ENCODE measurements around the gene SLC6A5. TPM values are rescaled to one million over a fixed set of nuclear protein-coding genes. Genes with fewer than 3 reads are reported as not detected.

Gene SLC6A5
- total RNA-seq, 1 experiment from 2014 or later, result not detected

DNA sequence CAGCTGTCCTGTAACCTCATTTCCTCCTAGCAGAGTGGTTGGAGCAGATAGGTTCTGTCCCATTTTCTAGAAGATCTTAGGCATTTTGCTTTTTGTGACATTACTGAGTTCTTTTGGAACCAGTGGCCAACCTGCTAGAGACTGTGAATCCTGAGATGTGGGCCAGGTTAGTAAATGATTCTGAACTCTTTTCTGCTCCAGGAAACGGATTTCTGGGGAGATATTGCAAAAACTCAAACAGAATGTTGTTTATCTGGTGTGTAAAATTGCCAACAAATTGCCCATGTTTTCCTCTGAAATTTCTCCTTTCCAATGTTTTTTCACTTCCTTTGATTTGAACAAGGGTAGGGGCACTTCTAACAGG lies 32.7 kb downstream of the SLC6A5 start:
- Histone ChIP-seq H3K4me1 (ENCODE audit: control insufficient read depth, insufficient read depth, low read length) (no peaks in the 10 kb centered on the region), H3K36me3 (ENCODE audit: control insufficient read depth, insufficient read depth, low read length) (no peaks in the 10 kb centered on the region), H3K27me3 (ENCODE audit: control insufficient read depth, insufficient read depth, low read length) (no peaks in the 10 kb centered on the region), H3K27ac (ENCODE audit: low read length) (no peak overlapping the region), H3K9me3 (ENCODE audit: control insufficient read depth, insufficient read depth, low read depth, low read length) (no peaks in the 10 kb centered on the region), H3K4me3 (ENCODE audit: low read depth in 2 of 2, low read length in 2 of 2) (no peak overlapping the region)
- ATAC-seq, result no peak
- intact Hi-C loops (cut with micrococcal nuclease; ENCODE audit: unreplicated experiment), result no loop called here
- in situ Hi-C loops (cut with HindIII; ENCODE audit: low pct_unique_long_range_greater_than_20kb, low sequenced_read_pairs), result no loop called here
- BruUV-seq (replicated peaks), result no TSS peak
- ChIA-PET CTCF (no interaction called here), POLR2A (no interaction called here)
- DNase-seq (ENCODE audit: low read depth, low spot score), result no peak
- TF ChIP-seq, protein P1, sequence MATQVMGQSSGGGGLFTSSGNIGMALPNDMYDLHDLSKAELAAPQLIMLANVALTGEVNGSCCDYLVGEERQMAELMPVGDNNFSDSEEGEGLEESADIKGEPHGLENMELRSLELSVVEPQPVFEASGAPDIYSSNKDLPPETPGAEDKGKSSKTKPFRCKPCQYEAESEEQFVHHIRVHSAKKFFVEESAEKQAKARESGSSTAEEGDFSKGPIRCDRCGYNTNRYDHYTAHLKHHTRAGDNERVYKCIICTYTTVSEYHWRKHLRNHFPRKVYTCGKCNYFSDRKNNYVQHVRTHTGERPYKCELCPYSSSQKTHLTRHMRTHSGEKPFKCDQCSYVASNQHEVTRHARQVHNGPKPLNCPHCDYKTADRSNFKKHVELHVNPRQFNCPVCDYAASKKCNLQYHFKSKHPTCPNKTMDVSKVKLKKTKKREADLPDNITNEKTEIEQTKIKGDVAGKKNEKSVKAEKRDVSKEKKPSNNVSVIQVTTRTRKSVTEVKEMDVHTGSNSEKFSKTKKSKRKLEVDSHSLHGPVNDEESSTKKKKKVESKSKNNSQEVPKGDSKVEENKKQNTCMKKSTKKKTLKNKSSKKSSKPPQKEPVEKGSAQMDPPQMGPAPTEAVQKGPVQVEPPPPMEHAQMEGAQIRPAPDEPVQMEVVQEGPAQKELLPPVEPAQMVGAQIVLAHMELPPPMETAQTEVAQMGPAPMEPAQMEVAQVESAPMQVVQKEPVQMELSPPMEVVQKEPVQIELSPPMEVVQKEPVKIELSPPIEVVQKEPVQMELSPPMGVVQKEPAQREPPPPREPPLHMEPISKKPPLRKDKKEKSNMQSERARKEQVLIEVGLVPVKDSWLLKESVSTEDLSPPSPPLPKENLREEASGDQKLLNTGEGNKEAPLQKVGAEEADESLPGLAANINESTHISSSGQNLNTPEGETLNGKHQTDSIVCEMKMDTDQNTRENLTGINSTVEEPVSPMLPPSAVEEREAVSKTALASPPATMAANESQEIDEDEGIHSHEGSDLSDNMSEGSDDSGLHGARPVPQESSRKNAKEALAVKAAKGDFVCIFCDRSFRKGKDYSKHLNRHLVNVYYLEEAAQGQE (IDR thresholded peaks at IDR 0.05; ENCODE audit: insufficient read depth in 1 of 2, low read depth in 2 of 2, low read length in 1 of 2), result no peak
- TF ChIP-seq TCF7L2 (IDR thresholded peaks at IDR 0.05; ENCODE audit: low read depth, low read length) (no peak), POLR2AphosphoS5 (IDR thresholded peaks at IDR 0.05; ENCODE audit: low read depth, low read length) (no peak), SIN3A (IDR thresholded peaks at IDR 0.05; ENCODE audit: borderline replicate concordance, insufficient read depth, low read depth, low read length) (no peak)
- TF ChIP-seq, protein P2, sequence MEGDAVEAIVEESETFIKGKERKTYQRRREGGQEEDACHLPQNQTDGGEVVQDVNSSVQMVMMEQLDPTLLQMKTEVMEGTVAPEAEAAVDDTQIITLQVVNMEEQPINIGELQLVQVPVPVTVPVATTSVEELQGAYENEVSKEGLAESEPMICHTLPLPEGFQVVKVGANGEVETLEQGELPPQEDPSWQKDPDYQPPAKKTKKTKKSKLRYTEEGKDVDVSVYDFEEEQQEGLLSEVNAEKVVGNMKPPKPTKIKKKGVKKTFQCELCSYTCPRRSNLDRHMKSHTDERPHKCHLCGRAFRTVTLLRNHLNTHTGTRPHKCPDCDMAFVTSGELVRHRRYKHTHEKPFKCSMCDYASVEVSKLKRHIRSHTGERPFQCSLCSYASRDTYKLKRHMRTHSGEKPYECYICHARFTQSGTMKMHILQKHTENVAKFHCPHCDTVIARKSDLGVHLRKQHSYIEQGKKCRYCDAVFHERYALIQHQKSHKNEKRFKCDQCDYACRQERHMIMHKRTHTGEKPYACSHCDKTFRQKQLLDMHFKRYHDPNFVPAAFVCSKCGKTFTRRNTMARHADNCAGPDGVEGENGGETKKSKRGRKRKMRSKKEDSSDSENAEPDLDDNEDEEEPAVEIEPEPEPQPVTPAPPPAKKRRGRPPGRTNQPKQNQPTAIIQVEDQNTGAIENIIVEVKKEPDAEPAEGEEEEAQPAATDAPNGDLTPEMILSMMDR (IDR thresholded peaks at IDR 0.05), result no peak

DNA sequence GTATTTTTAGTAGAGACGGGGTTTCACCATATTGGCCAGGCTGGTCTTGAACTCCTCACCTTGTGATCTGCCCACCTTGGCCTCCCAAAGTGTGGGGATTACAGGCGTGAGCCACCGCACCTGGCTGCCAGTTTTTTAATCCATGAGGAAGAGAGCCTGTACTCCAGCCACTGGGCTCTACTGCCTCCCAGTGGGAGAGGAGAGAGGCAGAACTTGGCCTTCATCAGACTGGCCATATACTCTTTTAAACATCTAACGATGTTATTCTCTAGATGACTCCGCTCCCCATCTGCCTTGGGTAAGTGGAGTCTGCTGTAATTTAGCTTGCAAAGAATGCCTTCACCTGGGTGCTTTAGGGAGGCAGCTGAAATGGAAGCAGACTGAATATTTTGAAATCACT lies 34.6 kb downstream of the SLC6A5 start:
- intact Hi-C loops (cut with micrococcal nuclease; ENCODE audit: unreplicated experiment), result no loop called here
- Histone ChIP-seq H3K9me3 (ENCODE audit: control insufficient read depth, insufficient read depth, low read depth, low read length) (no peaks in the 10 kb centered on the region), H3K36me3 (ENCODE audit: control insufficient read depth, insufficient read depth, low read length) (no peaks in the 10 kb centered on the region), H3K4me1 (ENCODE audit: control insufficient read depth, insufficient read depth, low read length) (no peaks in the 10 kb centered on the region), H3K27me3 (ENCODE audit: control insufficient read depth, insufficient read depth, low read length) (no peaks in the 10 kb centered on the region; the same call in 1 of the 2 replicates), H3K27ac (ENCODE audit: low read length) (no peak overlapping the region), H3K4me3 (ENCODE audit: low read depth in 2 of 2, low read length in 2 of 2) (no peak overlapping the region)
- no TSS peak for BruUV-seq (replicated peaks)
- 0 out of 2 replicates have a peak, but pooled peaks have one; percentile 65 for ATAC-seq
- POLR2A ChIA-PET, result no interaction called here
- in situ Hi-C loops (cut with HindIII; ENCODE audit: low pct_unique_long_range_greater_than_20kb, low sequenced_read_pairs), result no loop called here
- TF ChIP-seq, protein P1 (IDR thresholded peaks at IDR 0.05; ENCODE audit: insufficient read depth in 1 of 2, low read depth in 2 of 2, low read length in 1 of 2), result no peak
- TF ChIP-seq, protein P2 (IDR thresholded peaks at IDR 0.05), result peak; percentile 48
- CTCF ChIA-PET, result no interaction called here
- no peak for DNase-seq (ENCODE audit: low read depth, low spot score)

All from Panc1 (cell line).